GM13977 (cell line): ENCODE measurements around the gene MACROD2.

Source experiments
- DNase-seq: peaks from one replicate; pipeline ENCODE4 v3.0.0; 2012; ENCODE audit warnings: low spot score
- in situ Hi-C: fragments of 300-500 bp; cut with MboI; formaldehyde crosslinking; loops from one replicate; pipeline ENCODE4 v1.12.0; 2022; ENCODE audit warnings: low sequenced_read_pairs, low pct_unique_long_range_greater_than_20kb, mixed read lengths, inconsistent platforms; ENCODE audit not compliant: unreplicated experiment
- TF ChIP-seq, protein P1 (sequence below): IDR thresholded peaks from 2 replicates; pipeline ENCODE4 v1.5.1; 2012; ENCODE audit warnings: mild to moderate bottlenecking, control low read depth; ENCODE audit not compliant: insufficient read depth; ENCODE audit errors: extremely low read depth, missing control alignments

MACROD2 gene

DNA sequence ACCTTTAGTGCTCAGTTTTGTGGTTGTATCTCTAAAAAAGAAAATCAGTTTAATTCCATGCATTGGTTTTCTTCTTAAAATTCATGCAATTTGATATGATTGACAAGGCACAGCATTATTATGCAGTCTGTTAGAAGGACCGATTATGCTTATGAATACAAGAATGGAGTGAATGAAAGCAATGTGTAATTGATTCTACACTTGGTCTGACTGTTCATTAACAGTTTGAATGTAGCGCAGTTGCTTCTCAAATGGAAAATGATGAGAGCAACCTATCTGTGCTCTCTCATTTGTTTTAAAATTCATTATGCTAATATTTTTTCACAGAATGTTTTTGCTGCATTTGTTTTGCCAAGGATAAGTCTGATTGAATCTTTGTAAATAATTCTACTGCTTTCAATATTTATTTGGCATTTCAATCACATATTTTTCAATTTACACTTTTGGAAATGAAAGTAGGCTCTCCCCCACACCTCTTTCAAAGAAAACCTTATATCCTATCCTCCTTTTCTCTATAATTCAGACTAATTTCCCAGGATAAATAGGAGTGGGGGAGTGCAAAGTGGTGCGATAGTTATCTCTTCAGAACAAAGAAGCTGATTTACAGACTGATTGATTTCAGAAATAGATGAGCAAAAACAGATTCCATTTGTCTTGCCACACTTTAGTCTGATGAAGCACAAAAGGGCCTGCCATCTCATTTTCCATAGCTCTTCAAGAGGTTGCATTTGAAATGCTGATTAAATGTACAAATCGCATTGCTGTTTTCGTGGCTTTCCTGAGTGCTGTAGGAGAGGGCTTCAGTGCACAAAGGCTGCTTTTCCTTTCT, 1227.4 kb downstream of the MACROD2 start:
- TF ChIP-seq, protein P1, sequence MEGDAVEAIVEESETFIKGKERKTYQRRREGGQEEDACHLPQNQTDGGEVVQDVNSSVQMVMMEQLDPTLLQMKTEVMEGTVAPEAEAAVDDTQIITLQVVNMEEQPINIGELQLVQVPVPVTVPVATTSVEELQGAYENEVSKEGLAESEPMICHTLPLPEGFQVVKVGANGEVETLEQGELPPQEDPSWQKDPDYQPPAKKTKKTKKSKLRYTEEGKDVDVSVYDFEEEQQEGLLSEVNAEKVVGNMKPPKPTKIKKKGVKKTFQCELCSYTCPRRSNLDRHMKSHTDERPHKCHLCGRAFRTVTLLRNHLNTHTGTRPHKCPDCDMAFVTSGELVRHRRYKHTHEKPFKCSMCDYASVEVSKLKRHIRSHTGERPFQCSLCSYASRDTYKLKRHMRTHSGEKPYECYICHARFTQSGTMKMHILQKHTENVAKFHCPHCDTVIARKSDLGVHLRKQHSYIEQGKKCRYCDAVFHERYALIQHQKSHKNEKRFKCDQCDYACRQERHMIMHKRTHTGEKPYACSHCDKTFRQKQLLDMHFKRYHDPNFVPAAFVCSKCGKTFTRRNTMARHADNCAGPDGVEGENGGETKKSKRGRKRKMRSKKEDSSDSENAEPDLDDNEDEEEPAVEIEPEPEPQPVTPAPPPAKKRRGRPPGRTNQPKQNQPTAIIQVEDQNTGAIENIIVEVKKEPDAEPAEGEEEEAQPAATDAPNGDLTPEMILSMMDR = no peak
- in situ Hi-C loops = no loop called here
- DNase-seq = no peak

DNA sequence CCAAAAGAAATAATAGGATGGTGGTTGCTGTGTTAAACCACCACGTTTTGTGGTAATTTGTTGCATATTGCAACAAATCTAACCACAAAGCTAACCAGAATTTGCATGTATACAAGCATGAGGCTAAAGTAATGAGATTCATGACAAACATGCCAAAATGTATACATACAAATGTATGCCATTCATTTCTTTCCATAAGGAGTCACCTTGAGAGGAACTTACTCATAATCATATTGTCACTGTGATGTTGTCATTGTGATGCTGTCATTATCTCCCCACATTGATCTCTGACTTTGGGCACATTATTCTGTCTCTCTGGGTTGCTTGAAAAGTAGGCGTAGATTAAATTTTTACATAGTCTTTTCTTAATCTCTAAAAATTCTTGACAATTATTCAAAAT, 1228.9 kb downstream of the MACROD2 start:
- in situ Hi-C loops = no loop called here
- TF ChIP-seq, protein P1 = no peak
- no peak for DNase-seq

DNA sequence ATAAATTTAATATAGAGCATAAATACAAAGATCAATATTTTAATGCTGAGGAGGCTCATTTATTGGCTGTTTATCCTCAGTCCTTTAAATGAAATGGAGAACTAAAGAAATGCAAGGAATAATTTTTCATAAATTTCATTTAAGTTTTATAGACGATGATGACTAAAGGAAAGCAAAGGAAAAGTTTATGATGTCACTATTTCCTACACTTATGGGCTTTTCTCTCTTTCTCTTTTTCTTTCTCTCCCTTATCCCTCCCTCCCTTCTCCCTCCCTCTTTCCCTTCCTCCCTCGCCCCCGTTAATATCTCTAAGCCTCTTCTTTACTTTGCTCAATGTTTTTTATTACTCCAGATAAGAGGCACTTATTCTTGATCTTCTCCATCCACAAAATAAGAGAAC, 1231.8 kb downstream of the MACROD2 start:
- TF ChIP-seq, protein P1 = no peak
- in situ Hi-C loops = loop anchor here (25.0 kb wide), 1 partner anchor 890 kb away; the partner anchor contains the start of gene FLRT3
- no peak for DNase-seq

DNA sequence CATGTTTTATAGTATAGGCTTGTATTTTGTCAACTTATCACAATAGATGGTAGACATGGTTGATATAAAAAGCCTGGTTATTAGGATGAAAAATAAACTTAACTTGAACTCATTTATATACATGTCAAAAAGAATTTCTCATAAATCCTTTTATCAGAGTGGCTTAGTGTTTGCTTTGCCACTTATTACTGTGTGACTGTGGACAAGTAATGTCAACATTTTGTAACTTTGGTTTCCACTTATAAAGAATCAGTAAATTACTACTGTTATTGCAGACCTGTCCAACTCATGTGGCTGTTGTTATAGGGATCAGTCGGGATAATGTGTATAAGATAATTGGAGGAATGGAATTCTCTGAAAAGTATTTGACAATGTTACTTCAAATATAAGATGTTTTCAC, 1236.9 kb downstream of the MACROD2 start:
- no peak for DNase-seq
- TF ChIP-seq, protein P1 = no peak
- in situ Hi-C loops = loop anchor here (25.0 kb wide), 1 partner anchor 895 kb away; the partner anchor contains the start of gene FLRT3

DNA sequence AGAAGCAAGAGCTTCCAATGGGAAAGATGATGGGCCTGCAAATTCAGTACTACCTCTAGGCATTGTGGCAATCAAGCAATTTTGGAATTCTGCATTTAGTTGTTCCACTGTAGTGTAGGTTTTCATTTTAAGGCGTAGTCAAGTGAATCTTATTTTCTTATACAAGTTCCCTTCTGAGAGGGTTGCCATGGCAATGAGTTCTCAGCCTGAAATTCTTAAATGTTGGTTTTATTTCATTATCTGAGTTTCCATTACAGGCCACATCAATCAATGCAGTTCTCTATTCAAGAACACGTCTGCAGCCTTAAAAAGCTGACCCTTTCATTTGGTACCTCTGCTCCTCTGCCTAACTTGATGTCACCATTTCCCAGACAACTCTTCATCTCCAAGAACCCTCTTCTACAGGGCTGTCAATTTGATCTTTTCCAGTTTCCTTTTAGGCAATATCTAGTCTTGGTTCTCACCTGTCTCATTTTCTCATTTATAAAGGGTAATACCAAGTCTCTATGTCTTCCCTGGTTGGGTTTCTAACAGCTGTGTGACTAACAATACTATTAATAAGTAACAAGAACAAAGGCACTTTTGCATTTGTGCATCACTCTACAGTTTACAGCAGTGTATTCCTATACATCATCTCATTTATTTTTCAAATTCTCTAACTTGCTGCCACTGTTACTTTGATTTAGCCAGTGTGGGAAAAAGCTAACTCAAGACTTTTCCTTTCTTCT, 1240.3 kb downstream of the MACROD2 start:
- in situ Hi-C loops = loop anchor here (25.0 kb wide), 1 partner anchor 898 kb away; the partner anchor contains the start of gene FLRT3
- DNase-seq = no peak
- TF ChIP-seq, protein P1 = no peak

DNA sequence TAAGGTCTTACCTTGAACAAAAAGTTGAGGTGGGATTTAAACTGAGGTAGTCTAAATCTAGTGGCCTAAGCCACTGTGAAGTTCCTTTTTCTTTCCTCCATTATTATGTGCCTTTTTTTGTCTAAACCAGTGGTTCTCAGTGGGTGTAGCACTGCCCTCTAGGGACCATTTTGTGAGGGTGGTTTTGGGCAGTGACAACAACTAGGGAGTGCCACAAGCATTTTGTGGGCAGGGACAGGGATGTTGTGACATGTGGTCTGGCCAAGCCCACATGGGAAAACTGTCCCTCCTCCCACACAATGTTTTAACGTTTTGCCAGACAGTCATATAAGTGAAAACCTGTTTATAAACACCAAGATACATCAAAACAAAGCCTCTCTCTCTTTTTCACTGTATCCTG, 1241.5 kb downstream of the MACROD2 start:
- in situ Hi-C loops = loop anchor here (25.0 kb wide), 1 partner anchor 900 kb away; the partner anchor contains the start of gene FLRT3
- peak; percentile 22 for DNase-seq
- TF ChIP-seq, protein P1 = peak; percentile 73
